GM21576 (cell line): ENCODE measurements around the gene KIF18A.
"Not testable (repeated sequence)": the region's sequence is repeated elsewhere in the genome, so short reads cannot be mapped to it uniquely, and the experiment has no call there.

Source experiments
- ATAC-seq: cut with Tn5 transposase; IDR thresholded peaks from one replicate; pipeline ENCODE4 v1.9.1; 2021; ENCODE audit warnings: mild to moderate bottlenecking, moderate library complexity; ENCODE audit not compliant: unreplicated experiment

KIF18A gene

DNA sequence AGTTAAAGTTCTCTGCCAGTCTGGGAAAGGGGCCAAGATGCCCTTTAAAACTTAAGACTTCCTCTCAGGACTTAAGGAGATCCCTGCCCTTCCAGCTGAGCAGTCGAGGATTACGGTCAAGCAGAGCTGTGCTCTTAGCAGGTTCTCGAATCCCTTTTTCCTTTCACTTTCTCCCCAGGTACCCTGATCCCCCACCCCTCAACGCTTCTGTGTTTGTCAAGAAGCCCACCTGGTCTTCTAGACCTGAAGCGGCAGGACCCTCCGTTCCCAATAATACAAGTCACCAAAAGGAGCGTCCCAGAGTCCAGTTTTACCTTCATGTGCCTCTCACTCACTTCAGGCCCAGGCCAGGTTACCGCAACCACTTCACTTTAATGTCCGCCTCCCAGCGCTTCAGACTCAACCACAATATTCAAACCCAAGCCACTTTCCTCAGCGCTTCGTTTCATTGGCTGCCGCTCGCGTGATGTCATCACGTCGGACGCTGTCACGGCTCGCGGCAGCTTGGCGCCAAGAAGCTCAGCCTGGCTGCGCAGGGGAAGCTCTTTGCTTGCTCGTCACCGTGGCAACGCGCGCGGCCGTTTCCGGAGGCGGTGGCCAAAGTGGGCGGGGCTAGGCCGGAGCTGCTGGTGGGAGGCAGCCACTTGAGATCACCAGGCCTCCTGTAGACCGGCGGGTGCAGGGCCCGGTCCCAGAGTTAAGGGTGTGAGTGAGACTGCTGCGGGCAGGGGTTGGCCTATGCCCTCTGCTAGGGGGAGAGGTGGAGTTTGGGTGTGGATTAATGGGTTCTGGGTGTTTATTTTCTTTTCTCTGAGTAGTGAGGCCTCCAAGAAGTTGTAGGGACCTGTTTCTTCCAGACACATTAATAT is at the start of gene KIF18A, which contains the start of gene METTL15:
Gene KIF18A (minus strand): TSS at position 407 of the 869 bp plus-strand sequence. CDS start 10,209 bp downstream, outside the sequence.
Gene METTL15 (plus strand): TSS at position 639 of the 869 bp plus-strand sequence. CDS start 4,947 bp downstream, outside the sequence.
- ATAC-seq, result peak; percentile 91

DNA sequence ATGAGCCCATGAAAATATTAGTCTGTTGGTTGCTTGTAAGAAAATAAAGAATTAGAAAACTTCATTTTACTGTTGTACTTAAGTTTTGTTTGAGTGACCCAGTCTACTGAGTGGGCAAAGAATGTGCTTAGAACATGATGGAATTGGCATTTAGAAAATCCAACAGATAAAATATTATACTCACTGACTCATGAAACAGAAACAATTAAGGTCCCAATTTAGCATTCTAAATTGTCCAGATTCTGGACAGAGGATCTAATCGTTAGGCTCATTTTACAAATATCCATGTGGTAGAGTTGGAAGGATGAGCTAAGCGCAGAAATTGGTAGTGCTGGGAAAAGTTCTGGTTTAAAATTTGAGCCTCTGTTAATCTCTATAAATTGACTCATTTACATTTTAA is 45.6 kb upstream of the KIF18A start:
- no peak for ATAC-seq

DNA sequence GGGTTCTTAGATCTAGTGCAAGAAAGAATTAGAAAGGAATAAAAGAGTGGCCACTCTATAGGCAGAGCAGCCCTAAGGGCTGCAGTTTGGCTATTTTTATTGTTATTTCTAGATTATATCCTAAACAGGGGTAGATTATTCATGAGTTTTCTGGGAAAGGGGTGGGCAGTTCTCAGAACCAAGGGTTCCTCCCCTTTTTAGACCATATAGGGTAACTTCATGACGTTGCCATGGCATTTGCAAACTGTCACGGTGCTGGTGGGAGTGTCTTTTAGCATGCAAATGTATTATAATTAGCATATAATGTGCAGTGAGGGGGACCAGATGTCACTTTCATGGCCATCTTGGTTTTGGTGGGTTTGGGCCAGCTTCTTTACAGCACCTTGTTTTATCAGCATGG is 44.8 kb upstream of the KIF18A start:
- ATAC-seq, result no peak

GRCh38 chr11:28146123-28146751 is 38.3 kb upstream of the KIF18A start:
- ATAC-seq, result no peak

DNA sequence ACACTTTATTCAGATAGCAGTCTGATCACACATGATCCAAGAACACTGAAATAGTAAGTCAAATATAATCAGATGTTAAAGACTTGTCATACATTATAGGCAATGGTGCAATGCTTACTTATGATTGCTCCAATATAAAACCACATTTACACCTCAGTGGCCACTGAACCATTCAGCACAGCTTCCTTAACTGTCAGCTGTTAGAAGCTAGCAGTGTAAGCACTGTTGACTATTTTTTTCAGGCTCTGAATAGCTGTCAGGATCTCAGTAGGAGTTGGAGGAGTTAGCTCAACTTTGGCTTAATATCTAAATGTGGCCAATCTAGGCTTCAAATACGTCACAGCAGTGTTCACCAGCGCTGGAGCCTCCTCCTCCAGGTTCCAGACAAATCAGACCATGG is 36.9 kb upstream of the KIF18A start:
- ATAC-seq, result no peak

- no peak for ATAC-seq
Observed at GRCh38 chr11:28142724-28143123, 34.8 kb upstream of the KIF18A start.

DNA sequence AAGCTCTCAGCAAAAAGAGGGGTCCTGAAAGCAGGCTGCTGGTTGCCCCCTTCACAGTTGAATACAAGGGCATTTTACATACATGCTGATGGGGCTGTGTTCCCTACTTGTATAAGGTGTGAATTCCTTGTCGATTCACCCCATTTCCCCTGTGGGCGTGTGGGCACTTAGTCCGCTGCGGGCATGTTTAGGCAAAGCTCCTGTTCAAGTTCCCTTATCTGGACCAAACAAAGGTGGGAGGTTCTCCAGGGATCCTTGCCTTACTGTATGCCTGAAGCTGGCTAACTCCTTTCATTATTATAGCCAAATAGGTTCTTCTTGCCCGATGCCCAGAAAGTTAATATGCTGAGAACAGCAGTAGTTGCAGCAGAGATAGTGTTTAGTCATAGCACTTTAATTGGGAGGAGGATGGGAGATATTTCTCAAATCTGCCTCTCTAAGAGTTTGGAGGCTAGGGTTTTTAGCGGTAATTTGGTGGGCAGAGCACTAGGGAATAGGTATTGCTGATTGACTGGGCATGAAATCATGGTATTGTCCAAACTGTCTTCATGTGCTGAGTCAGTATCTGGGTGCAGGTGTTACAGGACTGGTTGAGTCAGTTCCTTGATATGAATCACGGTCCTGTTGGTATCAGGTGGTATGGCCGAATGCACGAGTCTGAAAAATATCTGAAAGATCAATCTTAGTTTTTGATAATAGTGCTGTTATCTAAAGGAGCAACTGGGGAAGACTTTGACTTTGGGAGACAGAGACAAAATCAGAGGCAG is 32.9 kb upstream of the KIF18A start:
- ATAC-seq, result no peak

DNA sequence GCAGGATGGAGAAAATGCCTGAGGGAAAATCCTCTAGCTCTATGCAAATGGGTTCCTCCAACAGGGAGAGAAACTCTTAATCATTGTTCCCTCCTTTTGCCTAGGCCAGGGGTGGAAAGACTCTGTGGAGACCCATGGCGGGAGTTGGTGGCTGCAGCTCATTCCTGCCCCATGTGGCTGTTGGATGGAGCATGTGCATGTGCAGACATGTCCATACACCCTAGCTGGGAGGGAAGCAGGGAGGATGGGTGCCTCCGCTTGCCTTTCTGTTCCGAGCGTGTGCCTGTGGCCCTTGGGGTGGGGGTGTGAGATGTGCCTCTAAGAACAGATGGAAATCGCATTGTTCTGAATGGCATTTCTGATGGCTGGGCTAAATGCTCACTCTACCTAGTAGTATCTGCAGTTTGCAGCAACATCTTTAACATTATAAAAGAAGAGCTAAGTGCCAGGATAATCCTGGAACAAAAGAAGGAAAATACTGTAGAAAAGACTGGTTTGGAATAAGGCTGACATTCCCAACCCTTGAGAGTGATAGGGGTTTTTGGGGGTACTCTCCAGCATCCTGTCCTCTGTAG is 32.0 kb upstream of the KIF18A start:
- ATAC-seq, result no peak

- no peak for ATAC-seq
Observed at GRCh38 chr11:28137832-28138231, 29.9 kb upstream of the KIF18A start.

- no peak for ATAC-seq
Observed at GRCh38 chr11:28137366-28137765, 29.4 kb upstream of the KIF18A start.

DNA sequence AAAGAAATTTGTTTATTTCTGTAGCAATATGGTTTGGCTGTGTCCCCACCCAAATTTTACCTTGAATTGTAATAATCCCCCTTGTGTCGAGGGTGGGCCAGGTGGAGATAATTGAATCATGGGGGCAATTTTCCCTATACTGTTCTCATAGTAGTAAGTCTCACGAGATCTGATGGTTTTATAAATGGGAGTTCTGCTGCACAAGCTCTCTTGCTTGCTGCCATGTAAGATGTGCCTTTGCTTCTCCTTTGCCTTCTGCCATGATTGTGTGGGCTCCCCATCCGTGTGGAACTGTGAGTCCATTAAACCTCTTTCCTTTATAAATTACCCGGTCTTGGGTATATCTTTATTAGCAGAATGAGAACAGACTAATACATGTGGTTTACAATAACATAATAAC is 28.2 kb upstream of the KIF18A start:
- not testable (repeated sequence) for ATAC-seq

- no peak for ATAC-seq
Observed at GRCh38 chr11:28133146-28133545, 25.2 kb upstream of the KIF18A start.

DNA sequence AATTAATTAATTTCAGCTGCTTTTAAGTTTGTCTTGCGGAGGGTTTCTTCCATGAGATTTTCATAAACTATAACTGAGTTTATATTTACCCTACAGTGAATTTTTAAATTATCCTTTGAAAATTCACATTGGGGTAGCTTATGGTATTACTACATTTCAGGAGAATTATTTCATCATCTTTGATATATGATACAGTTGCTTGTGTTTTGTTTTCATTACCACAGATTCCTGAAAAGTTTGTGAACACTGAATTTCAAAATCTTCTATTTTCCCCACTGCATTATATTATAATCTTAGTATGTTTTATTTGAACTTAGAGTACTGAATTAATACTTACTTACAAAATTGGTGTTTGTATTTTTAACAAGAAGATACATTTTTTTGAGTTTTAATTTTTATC is 24.6 kb upstream of the KIF18A start:
- no peak for ATAC-seq

DNA sequence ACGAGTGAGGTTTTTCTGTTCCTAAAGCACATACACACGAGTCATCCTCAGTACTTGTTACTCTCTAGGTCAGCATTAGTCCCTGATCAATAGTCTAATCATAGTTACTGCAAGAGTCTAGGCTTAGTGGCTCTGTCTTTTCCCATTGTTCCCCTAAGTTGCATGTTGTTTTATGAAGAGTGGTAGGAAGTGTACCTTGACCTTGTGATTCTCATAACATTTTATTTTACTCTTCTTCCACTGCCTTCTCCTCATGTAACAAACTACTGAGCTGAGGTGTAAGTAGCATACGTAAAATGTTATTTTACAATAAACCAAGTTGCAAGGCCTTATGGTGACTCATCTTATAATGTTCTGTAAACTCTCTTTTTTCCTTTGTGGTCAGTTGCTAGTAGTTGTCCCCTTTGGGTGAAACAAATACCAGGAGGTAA is 15.2 kb upstream of the KIF18A start:
- ATAC-seq, result no peak

- no peak for ATAC-seq
Observed at GRCh38 chr11:28117712-28118111, 9.8 kb upstream of the KIF18A start.

DNA sequence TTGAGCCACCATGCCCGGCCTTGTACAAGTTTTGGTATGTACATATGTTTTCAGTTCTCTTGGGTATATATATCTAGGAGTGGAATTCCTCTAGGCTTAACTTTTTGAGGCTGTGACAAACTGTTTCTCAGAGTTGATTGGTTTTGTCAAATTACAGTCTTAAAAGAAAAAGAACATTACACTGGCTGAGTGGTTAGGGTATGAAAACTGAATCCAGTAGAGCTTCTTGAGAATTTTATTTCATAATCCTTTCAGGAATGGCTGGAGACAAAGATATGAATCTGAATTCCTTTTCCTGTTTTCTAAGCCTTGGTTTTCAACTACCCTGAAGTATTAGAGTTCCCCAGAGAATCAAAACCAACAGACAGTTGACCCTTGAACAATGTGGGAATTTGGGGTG is 6.8 kb upstream of the KIF18A start:
- no peak for ATAC-seq

DNA sequence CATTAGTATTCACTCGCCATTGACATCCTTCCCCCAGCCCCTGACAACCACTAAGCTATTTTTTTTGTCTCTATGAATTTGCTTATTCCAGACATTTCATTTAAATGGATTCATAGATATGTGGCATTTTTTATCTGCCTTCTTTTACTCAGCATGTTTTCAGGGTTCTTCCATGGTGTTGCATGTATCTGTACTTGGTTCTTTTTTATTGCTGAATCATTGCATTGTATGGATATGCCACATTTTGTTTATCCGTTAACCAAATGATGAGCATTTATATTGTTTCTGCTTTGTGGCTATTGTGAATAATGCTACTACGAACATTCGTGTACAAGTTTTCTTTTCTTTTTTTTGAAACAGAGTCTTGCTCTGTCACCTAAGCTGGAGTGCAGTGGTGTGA is 6.2 kb upstream of the KIF18A start:
- no peak for ATAC-seq

DNA sequence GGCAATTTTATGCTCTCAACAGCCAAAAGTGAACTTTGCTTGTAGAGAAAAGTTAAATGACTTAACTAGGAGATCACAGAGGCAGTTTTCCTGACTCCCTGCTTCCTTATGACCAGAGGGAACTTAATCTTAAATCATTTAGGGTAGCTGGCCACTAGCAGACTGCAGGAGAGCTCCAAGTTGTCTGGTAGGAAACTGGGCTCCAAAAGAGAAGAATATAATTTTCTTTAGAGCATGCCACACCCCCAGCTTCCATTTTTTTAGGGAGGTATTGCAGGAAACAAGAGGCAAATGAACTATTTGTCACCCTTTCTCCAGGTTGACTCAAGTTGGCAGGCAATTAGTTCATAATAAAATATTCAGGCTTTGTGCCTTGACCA is 2.9 kb upstream of the KIF18A start:
- ATAC-seq, result no peak

- peak; percentile 42 for ATAC-seq
Observed at GRCh38 chr11:28110108-28110820, 2.3 kb upstream of the KIF18A start.

DNA sequence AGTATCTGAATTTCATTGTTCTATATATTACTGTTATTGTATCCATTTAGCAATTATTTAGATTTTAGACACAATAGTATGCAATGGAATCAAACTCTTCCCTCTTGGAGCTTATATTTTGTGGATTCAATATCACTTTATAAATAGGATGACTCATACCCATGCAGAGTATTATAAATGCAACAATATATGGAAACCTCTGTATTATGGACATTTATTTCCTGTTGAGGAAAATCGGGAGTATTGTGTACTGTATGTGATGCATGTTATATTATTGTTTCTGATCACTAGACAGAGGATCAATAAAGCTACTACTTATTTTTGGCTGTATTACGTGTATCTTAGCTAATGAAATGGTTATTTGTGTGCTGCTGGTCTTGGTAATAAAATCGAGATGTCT is 1.0 kb upstream of the KIF18A start:
- no peak for ATAC-seq
